GM10266 (cell line): ENCODE measurements around the gene CNKSR3.

Experiments
- DNase-seq: peaks from one replicate; pipeline ENCODE4 v3.0.0; 2012; ENCODE audit errors: extremely low spot score
- CTCF ChIP-seq: IDR thresholded peaks from 2 replicates; pipeline ENCODE4 v1.5.1; 2012; ENCODE audit warnings: mild to moderate bottlenecking, low read depth; ENCODE audit not compliant: control insufficient read depth, insufficient read depth; ENCODE audit errors: missing control alignments

CNKSR3 gene

GRCh38 chr6:154412106-154412820 lies 98.2 kb downstream of the CNKSR3 start:
- DNase-seq = no peak
- TF ChIP-seq CTCF = no peak

GRCh38 chr6:154411076-154411475 lies 99.4 kb downstream of the CNKSR3 start:
- DNase-seq = no peak

DNA sequence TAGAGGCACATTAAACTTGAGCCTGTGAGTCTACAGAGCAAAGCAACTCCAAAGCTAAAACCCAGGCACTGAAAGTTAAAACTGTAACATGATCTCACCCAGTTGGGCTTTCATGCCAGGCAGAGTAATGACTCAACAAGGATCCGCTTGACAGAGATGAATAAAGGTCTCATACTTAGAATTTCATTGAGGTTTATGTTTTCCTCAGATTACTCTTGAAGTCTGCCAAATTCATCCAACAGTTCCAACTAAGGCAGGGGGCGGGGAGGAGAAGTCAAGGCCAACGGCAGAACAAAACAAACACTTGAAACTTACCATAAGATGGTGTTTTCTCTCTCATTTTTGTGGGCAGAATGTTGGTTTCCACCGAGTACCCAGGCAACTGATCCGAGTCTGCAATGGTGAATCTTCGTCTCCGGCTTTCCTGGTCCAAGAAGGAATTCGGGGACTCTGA lies 99.8 kb downstream of the CNKSR3 start:
- no peak for DNase-seq
- no peak for TF ChIP-seq CTCF

More at GRCh38 chr6:154411076-154411475, 99.4 kb downstream of the CNKSR3 start:
- no peak for TF ChIP-seq CTCF

- TF ChIP-seq CTCF = peak; percentile 23
- DNase-seq = no peak
Measured at GRCh38 chr6:154408891-154409500, 101.5 kb downstream of the CNKSR3 start.

GRCh38 chr6:154407440-154407839 lies 103.0 kb downstream of the CNKSR3 start:
- TF ChIP-seq CTCF = no peak
- DNase-seq = no peak

DNA sequence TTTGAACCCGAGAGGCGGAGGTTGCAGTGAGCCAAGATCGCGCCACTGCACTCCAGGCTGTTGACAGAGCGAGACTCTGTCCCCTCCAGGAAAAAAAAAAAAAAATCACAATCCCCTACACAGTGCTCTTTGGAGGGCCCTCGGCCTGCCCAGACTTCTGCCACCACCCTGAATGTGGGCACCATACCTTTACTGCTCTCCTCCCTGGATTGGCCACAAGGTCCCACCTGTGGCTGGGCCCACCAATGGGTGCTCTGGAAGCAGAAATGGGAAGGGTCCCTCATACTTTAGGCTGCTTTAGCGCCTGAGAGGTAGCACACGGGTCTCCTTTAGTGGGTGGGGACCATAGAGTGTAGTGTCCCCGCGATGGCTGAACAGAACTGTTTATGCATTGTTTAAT lies 103.6 kb downstream of the CNKSR3 start:
- TF ChIP-seq CTCF = no peak
- DNase-seq = no peak

- no peak for DNase-seq
- TF ChIP-seq CTCF = no peak
Measured at GRCh38 chr6:154406301-154406700, 104.2 kb downstream of the CNKSR3 start.
